GM12875 (cell line): ENCODE results near the gene PPP6R1.

ENCODE experiments used
- H3K4me3 ChIP-seq: one replicate; pipeline ENCODE4 v1.5.1; 2011; ENCODE audit warnings: low read depth, low read length, control low read depth
- CTCF ChIP-seq: IDR thresholded peaks from 2 replicates; pipeline ENCODE4 v1.5.1; 2011; ENCODE audit warnings: low read depth, mild to moderate bottlenecking, control low read depth, inconsistent platforms, low read length, moderate library complexity, borderline replicate concordance; ENCODE audit not compliant: insufficient read depth

The PPP6R1 gene

GRCh38 chr19:55216461-55217198 lies 42.2 kb downstream of the PPP6R1 start:
- H3K4me3 ChIP-seq = peak overlapping the region; percentile 15
- TF ChIP-seq CTCF = no peak

GRCh38 chr19:55213547-55213946 lies 45.3 kb downstream of the PPP6R1 start:
- no peak overlapping the region for H3K4me3 ChIP-seq
- no peak for TF ChIP-seq CTCF

GRCh38 chr19:55212447-55212846 lies 46.4 kb downstream of the PPP6R1 start:
- peak; percentile 69 for TF ChIP-seq CTCF
- no peak overlapping the region for H3K4me3 ChIP-seq

GRCh38 chr19:55209693-55210472 lies 48.9 kb downstream of the PPP6R1 start:
- TF ChIP-seq CTCF = no peak
- H3K4me3 ChIP-seq = no peak overlapping the region

GRCh38 chr19:55208880-55209692 lies 49.7 kb downstream of the PPP6R1 start, which contains the start of gene PTPRH:
PTPRH (minus strand) TSS chr19:55209501; CDS start chr19:55209433, 68 bp downstream.
- no peak within 1 kb of the TSS for H3K4me3 ChIP-seq
- no peak for TF ChIP-seq CTCF

- TF ChIP-seq CTCF = no peak
- H3K4me3 ChIP-seq = no peak overlapping the region
Observed at GRCh38 chr19:55206664-55207500, 51.9 kb downstream of the PPP6R1 start.
